ENCODE measurements around the gene COP1.

DNA sequence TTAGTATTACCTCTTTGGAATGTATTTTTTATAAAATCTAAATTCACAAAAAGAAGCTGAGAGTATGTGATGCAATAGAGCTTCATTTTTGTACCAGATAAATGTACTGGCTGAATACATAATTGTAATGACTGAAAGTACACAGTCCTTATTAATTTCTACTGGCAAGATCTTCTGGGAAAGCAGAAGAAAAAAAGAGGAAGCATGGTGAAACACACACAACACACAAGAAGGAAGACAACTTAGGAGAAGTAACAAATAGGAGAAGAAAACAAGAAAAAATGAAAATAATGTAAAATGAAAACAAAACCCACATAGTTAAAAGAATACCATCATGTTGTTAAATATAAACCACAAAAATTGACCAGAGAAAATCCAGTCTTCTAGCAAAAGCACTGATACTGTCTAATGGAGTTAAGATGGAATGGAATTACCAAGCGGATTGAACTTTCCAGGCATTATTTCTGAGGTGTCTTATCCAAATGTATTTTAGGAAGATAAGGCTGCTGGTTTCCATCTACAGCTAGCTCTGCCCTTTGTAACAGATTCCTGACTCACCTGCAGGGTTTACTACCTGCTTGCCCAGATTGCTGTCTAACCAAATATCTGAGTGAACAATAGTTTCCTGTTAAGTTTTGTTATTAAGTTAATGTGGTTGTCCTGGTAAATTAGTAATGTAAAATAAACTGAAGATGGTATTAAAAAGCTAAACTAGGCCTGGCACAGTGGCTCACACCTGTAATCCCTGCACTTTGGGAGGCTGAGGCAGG, 4.5 kb upstream of the COP1 start:
- no peak for TF ChIP-seq POLR2AphosphoS5 (IDR thresholded peaks at IDR 0.05; ENCODE audit: insufficient read depth in 1 of 2, low read depth in 1 of 2)
- TF ChIP-seq, protein P1, sequence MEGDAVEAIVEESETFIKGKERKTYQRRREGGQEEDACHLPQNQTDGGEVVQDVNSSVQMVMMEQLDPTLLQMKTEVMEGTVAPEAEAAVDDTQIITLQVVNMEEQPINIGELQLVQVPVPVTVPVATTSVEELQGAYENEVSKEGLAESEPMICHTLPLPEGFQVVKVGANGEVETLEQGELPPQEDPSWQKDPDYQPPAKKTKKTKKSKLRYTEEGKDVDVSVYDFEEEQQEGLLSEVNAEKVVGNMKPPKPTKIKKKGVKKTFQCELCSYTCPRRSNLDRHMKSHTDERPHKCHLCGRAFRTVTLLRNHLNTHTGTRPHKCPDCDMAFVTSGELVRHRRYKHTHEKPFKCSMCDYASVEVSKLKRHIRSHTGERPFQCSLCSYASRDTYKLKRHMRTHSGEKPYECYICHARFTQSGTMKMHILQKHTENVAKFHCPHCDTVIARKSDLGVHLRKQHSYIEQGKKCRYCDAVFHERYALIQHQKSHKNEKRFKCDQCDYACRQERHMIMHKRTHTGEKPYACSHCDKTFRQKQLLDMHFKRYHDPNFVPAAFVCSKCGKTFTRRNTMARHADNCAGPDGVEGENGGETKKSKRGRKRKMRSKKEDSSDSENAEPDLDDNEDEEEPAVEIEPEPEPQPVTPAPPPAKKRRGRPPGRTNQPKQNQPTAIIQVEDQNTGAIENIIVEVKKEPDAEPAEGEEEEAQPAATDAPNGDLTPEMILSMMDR (IDR thresholded peaks at IDR 0.05) = no peak

Data from vagina (tissue), 2 donors.